Right lung (tissue), 5 donors: ENCODE data around the gene KRT74. TPM values are rescaled to one million over a fixed set of nuclear protein-coding genes. Genes with fewer than 3 reads are reported as not detected.
"Not testable (repeated sequence)": the region's sequence is repeated elsewhere in the genome, so short reads cannot be mapped to it uniquely, and the experiment has no call there.

Experiments
- DNase-seq, 2 donors: peaks; one replicate each; pipeline ENCODE4 v3.0.0-alpha.2; 2013
- polyA plus RNA-seq, 5 donors: library from polyadenylated mRNA; unstranded; fragments of 120-200 nt; gene quantifications; one replicate each; pipeline versions ENCODE4 v1.2.1 to v1.2.3, GENCODE V29; 2013; ENCODE audit warnings: inconsistent platforms in 1 of 5, low replicate concordance in 1 of 5; ENCODE audit not compliant: insufficient read length in 5 of 5, insufficient read depth in 1 of 5

KRT74 gene
- polyA plus RNA-seq, 5 donors: not detected

DNA sequence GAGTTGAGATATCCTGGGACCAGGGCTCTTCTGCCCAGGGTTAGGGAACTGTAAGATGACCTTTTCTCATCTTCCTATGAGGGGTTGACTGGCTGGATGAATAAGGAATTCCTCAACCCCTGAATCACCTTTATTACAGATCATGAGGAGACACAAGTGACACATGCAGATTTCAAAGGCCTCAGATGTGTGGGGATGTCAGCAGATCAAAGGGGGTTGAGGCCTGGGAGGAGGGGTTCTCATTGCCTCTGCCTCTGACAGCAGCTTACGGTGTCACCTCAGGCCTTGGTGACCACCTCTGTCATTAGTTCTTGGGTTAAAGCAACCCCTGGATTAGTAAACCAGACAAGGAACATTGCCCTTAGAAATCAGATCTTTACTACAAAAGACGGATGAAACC is 29.7 kb upstream of the KRT74 start:
- no peak for DNase-seq

DNA sequence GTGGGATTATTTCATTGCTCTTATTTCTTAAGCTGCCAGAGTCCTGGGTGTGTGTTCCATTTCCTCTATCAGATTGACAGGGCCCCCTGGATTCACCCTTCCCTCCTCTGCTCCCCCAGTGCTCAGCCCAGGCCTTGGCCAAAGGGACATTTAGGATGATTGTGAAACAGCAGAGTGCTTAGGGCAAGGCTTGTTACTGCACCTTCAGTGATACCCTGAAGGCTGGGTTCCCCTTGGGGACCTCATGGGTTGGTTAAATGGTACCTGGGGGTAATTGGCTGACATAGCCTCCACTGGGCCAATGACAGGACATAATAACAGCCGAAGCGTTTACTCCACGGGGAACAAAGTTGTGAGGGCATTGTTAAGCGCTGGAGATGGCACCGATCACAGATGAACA is 28.9 kb upstream of the KRT74 start:
- no peak for DNase-seq

DNA sequence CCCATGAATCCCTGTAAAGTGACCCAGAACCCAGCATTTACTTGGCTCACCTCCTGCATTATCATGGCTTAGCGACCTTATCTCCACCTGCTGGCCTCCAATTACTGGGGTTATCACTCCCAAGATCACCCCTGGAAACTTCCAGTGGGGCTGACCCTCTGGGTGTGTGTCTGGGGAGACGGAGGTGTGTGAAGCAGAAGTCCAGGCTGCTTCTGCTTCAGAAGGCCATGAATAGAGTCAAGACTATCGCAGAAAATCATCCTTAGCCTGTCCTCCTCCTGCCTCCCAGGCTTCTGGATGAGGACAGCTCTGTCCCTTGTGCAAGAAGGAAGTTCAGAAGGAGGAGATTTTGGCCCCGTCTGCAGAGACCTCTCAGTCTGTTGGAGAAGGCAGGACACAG is 28.0 kb upstream of the KRT74 start:
- no peak for DNase-seq

DNA sequence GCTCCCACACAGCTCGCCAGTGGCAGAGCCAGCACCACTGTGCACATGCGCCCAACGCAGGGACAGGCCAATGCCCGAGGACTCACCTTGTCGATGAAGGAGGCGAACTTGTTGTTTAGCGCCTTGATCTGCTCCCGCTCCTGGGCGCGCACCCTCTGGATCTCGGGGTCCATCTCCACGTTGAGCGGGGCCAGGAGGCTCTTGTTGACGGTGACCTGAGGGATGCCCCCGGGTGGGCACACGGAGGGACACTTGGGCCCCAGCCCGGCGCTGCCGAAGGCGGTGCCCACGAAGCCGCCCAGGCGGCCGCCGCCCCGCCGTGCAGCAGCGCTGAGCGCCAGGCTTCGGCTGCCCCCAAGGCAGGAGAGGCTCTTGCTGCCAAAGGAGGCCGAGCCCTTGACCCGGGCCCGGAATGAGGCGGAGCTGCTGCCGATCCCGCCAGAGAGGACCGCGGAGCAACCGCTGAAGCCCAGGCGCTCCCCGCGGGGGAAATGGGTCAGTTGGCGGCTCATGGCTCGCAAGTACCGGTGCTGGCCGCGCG is 27.4 kb upstream of the KRT74 start, which contains the start of gene KRT72:
KRT72 (minus strand) TSS at position 523 of the 541 bp plus-strand sequence; CDS start at position 512, 11 bp downstream.
- DNase-seq: no peak

DNA sequence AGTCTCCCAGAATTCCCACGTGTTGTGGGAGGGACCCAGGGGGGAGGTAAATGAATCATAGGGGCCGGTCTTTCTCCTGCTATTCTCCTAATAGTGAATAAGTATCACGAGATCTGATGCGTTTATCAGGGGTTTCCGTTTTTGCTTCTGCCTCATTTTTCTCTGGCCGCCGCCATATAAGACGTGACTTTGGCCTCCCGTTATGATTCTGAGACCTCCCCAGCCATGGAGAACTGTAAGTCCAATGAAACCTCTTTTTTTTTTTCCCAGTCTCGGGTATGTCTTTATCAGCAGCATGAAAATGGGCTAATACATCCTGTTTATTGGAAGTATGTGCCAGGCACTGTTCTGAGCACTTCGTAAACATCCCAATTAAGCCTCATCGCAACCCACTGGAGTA is 26.8 kb upstream of the KRT74 start:
- no peak for DNase-seq

DNA sequence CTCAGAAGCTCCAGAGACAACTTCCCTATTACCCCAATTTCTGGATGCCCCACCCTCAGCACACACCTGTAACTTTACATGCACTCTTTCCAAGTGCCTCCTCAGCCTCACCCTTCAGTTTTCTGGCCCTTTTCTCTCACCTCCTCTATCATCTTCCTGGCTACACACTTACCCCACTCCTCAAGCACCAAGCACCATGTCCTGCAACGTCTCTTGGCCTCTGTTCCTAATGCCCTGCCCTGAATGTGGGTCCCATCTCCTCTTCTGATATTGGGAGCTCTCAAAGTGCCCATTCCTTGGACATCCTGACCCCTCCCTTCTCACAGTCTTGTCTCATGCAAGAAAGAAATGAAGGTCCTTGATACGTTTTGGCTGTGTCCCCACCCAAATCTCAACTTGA is 26.4 kb upstream of the KRT74 start:
- no peak for DNase-seq

DNA sequence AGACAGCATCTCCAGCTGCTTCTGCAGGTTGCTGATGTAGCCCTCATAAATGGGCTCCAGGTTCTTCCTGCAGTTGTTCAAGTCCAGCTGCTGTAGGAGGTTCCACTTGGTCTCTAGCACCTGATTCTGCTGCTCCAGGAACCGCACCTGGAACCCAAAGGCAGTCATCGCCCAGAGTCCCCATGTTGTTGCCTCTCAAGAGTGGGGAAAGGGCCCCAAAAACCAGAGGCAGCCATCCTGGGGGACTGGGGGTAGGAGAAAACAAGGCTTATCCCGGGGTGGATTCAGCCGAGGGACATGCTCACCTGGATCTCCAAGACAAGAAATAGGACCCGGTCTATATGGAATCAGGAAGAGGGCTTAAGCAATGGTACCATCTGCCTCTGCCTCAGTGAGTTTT is 25.3 kb upstream of the KRT74 start:
- no peak for DNase-seq

DNA sequence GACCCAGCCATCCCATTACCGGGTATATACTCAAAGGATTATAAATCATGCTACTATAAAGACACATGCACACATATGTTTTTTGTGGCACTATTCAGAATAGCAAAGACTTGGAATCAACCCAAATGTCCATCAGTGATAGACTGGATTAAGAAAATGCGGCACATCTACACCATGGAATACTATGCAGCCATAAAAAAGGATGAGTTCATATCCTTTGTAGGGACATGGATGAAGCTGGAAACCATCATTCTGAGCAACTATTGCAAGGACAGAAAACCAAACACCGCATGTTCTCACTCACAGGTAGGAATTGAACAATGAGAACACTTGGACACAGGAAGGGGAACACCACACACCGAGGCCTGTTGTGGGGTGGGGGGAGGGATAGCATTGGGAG is 20.6 kb upstream of the KRT74 start:
- DNase-seq: not testable (repeated sequence)

DNA sequence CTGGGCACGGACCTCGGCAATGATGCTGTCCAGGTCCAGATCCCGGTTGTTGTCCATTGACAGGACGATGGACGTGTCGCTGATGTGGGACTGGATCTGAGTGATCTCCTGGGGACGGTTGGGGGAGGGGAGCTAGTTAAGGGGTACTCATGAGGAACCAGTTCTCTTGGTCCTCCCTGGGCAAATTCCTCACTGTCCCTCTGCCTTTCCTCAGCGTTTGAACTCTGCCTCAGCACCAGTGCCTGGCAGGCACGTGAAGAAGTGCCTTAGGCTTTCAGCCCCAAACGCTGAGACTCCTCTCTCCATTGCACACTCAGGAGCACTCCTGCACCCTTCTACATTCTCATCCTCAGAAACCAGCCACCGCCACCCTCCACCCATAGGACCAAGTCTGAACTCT is 17.9 kb upstream of the KRT74 start:
- DNase-seq: no peak

DNA sequence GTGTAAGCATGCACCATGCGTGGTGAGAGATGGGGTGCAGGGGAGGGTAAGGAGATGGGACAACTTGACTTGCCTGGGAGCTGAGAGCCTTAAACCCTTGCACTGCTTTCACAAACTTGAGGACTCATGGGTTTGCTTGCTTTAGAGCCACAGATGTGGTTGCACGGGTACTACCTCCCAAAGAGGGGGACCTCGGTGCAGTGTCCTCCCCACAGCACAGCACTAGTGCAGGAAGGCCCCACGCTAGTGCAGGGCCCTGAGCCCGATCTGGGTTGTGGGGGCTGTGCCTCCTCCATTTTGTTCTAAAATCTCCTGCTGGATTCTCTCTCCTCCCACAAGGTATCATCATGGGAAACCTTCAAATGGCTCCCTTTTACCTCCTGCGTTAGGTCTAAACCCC is 16.4 kb upstream of the KRT74 start:
- DNase-seq: no peak

DNA sequence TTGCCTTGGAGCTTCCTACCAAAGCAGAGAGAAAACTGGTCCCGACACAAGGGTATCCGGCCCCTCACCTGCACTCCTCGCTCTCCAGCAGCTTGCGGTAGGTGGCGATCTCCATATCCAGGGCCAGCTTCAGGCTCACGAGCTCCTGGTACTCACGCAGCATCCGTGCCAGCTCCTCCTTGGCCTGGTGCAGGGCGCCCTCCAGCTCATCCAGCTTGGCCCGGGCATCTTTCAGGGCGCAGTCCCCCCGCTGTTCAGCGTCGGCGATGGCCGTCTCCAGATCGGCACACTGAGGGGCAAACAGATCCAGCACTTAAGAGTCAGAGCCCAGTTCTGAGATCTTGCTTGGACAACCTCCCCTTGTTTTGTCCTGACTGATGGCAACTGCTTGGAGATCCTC is 13.9 kb upstream of the KRT74 start:
- DNase-seq: no peak

DNA sequence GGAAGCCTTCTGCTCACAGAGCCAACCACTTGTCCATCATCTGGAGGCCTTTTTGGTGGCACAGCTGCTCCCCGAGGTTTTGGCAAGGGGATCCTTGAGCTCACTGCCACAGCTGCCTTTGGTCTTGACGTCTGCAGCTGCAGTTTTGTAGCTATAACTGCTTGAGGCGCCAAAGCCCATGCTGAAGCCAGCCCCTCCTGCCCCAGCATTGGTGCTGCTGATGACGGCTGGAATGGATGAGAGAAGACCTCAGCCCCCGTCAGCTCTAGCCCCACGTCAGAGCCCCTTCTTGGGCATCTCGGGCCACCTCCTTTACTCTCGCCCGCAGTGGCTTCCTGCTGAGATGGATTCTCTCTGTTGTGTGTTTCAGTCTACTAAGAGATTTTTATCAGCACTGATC is 12.3 kb upstream of the KRT74 start:
- DNase-seq: no peak

DNA sequence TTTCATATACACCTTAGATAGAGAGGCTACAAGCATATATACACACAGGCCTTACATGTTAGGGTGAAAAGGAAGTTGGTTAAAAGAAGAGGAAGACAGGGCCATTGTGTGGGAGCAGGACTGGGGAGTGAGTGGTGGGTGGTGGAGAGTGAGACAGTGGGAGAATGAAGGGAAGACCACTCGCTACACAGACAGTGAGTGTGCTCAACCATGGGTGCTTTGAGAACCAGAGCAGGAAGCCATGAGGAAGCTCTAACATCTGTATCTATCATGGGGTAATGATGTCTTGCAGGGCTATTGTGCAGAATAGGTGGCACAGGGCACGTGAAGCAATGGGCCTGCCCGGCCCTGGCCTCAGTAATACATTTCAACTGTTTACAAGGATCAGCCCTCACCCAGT is 11.4 kb upstream of the KRT74 start:
- no peak for DNase-seq

DNA sequence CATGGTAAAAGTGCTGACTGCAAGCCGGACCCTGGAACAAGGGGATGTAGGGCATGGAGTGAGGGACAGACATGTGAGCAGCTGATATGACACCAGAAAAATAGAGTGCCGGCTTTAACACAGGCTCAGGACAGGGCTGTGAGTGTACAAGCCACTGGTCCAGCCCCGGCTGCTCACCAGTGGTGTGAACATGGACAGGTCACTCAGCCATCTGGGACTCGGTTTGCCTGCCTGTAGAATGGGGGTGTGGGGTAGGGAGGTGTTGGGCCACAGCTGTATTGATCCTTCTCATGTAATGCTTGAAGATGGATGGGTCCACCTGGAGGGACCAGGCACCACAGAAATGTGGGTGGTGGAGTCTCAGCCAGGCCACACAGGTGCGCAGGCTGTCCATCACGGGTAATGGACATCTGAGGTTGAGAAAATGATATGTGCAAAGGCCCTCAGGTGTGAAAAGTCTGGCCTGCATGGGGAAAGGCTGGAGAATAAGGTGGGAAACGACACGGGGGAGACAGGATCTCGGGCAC is 10.6 kb upstream of the KRT74 start:
- DNase-seq: no peak

DNA sequence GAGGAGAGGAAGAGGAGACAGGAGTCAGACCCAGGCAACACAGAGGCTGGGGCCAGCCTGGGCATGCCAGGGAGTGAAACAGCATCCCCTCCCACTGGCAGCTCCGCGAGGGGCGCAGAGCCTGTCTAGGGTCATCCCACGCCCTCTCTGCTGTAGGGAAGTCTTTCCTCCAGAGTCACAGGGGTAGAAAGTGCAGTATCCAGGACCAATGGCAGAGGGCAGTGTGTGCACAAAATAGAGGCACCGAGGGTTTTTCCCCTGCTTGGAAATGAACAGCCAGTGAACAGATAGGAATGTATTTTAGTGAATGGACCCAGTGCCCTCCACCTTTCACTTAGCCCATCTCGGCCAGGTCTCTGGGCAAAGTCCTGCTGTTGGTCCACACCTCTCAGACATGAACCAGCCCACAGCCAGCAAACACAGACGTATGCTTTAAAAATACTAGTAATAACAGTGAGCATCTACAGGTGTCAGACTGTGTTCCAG is 9.4 kb upstream of the KRT74 start:
- peak; percentile 23 to 43 for DNase-seq

DNA sequence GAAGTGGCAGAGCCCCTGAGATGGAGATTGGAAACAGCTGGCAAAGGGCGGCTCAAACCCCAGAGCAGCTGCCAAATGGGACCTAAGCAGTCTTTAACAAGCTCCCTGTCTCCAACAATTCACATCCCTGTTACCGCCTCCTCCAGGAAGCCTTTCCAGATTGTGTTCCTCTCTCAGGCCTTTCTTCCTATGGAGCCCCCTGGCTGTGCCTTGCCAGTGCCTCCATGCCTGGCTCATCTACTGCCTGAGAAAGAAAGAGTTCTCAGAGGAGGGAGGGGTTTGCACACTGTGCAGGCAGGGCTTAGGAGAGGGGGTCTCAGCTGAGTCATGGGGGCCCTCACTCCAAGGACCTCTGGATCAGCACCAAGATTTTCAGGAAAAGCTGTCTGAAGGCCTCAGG is 8.8 kb upstream of the KRT74 start:
- DNase-seq: no peak

DNA sequence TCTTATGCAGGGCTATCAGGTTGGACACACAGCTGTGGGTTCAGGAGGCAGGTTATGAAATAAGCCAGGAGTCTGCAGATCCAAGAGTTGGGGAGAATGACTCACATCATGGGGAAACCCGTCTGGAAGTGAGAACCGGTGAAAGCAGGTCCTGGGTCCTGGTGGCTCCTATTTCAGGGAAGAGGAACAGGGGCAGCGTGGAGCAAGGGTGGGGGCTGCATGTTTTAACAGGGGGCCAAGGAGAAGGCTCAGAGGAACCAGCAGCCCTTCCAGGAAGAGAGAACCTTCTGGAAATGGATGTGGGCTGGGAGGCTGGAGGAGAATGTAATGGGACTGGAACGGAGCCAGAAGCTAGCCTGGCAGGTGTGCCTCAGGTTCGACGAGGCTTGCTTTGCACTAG is 7.8 kb upstream of the KRT74 start:
- DNase-seq: no peak

DNA sequence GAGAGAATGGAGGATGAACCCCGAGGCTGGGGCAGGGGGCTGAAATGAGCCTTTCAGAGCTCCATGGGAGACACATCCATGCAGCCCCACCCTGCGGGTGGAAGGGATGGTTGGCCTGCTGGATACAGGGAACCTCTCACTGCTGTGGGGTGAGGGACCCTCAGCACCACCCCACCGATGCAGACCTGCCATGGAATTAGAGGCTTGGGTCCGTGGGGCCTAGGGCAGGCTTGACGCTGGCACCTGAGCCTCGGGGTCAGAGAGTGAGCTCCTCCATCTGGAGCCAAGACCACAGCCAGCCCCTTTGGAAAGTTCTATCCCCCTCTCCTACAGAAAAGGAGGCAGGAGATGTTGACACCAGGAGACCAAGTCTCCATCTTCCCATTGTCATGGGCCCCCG is 7.4 kb upstream of the KRT74 start:
- DNase-seq: no peak

DNA sequence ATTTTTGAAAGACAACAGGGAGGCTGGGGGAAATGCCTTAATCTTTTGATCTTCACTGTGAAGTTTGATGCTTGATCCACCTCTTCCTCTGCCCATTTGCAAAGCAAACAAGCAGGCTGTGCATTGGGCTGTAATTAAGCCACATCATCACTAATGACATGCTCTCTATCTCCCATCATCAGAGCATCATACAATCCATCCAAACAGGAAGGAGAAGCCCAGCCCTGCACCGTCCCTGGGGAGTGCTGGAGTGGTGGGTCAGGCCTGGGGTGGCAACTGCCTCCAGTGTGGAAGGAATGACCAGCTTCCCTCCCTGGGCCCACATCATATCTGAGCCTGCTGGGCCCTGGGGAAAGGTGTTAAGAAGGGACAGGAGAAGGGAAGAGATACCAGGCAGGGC is 6.9 kb upstream of the KRT74 start:
- no peak for DNase-seq

DNA sequence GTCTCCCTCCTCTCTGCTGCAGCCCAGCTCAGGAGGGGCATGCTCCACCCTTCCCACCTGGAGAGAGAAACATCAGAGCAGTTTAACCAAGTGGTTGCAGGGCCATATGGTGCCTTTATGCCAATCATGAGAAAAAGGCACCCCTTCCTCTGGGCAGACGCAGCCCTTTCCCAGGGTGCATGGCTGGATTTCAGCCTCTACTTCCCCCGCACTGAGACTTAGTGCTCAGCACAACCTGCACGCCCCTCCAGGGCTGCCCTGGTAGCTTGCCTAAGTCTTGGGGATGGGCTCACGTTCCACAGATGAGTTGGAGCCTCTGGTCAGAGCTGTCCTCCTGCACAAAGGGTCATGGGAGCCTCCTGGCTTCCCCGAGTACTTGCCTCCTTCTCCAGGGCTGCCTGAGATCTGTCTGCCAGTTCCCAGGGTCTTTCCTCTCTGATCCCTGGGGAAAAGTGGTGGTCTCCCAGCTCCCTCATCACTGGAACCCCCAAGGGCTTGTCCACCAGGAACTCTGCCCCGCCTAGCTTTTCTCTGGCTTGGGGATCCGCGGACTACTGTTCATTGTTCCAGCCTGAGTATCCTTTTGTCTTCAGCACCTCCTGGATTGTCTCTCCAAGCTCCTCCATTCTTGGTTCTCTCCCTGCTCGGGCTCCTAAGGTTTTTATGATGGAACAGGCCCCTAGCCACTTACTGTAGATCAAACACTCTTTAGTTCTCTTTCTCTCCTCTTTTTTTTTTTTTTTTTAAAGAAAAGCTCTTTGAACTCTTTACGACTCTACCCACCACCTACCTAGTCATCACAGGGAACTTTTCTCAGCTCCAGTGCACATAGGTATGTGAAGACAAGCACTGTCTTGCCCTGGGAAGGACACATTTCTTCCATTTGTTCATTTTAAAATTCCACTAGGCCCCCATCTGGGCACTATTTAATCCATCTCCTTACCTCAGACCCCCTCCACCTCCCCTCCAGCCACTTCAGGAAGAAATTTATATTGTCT is 6.1 kb upstream of the KRT74 start:
- no peak for DNase-seq

DNA sequence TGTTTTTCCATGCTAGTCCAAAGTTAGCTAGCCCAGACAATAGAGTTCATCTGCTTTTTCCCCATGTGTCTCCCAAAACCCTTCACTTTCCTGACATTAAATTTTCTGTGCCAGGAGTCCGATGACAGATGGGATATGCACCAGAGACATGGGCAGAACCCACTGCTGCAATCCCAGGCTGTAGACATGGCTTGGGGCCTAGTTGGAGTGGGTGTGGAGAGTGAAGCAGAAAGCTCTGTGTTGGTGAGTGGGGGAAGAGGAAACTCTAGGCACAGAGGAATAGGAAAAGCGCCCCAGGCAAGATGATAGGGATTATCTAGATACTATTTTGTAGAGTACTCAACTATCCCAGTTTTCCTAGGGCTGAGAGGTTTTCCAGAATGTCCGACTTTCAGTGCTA is 4.8 kb upstream of the KRT74 start:
- no peak for DNase-seq

DNA sequence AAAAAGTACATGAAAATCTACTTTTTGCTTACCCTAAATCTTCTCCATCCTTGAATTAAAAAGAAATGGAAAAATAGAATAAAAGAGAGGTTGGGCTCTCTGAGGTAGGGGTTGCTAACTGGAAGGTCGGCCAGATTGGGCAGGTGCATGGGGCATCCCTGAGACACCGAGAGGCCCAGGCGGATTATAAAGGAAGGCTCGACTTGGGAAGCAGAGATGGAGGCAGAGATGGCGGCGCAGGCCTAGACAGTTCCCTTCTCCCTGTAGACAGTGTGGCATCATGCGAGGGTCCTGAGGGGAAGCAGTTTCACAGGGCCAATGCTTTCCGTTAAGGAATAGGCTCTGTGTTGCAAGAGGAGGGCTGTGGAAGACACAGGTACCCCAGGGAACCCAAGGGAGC is 3.7 kb upstream of the KRT74 start:
- DNase-seq: no peak

DNA sequence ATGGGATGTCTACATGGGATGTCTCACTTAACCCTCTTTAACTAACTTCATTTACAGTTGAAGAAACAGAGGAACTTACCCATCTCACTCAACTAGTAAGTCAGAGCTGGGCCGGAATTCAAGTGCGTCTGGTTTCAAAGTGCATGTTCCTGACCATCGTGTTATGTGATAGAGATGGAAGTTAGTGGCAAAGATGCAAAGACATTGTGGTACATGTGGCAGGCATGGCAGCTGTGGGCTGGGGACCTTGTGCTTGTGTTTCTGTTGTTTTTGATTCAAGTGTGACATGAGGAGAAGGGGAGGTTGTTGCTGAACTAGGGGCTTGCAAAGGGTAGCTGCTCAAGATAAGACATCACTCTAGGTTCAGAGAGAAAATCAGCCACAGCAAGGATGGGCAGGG is 2.3 kb upstream of the KRT74 start:
- DNase-seq: no peak
